ENCODE measurements around the gene SGMS1. TPM values are rescaled to one million over a fixed set of nuclear protein-coding genes. Genes with fewer than 3 reads are reported as not detected.
A peak's percentile ranks its signal among the peaks of the same experiment; 100 is the strongest.
"Not testable (repeated sequence)": the region's sequence is repeated elsewhere in the genome, so short reads cannot be mapped to it uniquely, and the experiment has no call there.

SGMS1 gene
- total RNA-seq, 1 experiment from 2014 or later, result 34.5 TPM

- Mint-ChIP-seq H3K27ac (ENCODE audit: unreplicated experiment) (peak overlapping the region; percentile 34), H3K27me3 (ENCODE audit: unreplicated experiment) (no peaks in the 10 kb centered on the region), H3K4me3 (ENCODE audit: low read depth, unreplicated experiment) (no peak overlapping the region), H3K4me1 (ENCODE audit: low read depth, unreplicated experiment) (no peaks in the 10 kb centered on the region), H3K9me3 (ENCODE audit: low read depth, unreplicated experiment) (no peaks in the 10 kb centered on the region), H3K36me3 (ENCODE audit: insufficient read depth, unreplicated experiment) (no peaks in the 10 kb centered on the region)
- DNase-seq, result no peak
- no peak for TF ChIP-seq CTCF (IDR thresholded peaks at IDR 0.05; ENCODE audit: unreplicated experiment)
- BruUV-seq (replicated peaks), result no TSS peak
- CTCF ChIA-PET, result interaction anchor here (1.7 kb wide), 1 partner anchor 13 kb away, joined by 3 read pairs; no protein-coding TSS in a partner anchor
- intact Hi-C loops (cut with micrococcal nuclease; ENCODE audit: unreplicated experiment), result loop anchor here (5.0 kb wide), 1 partner anchor 41 kb away; no protein-coding TSS in a partner anchor
These were observed 192.6 kb downstream of the SGMS1 start for GRCh38 chr10:50431133-50431532.

GRCh38 chr10:50426485-50426884 lies 197.3 kb downstream of the SGMS1 start:
- Mint-ChIP-seq H3K4me1 (ENCODE audit: low read depth, unreplicated experiment) (peaks cover 9% of the 10 kb centered on the region), H3K9me3 (ENCODE audit: low read depth, unreplicated experiment) (no peaks in the 10 kb centered on the region), H3K4me3 (ENCODE audit: low read depth, unreplicated experiment) (no peak overlapping the region), H3K27ac (ENCODE audit: unreplicated experiment) (no peak overlapping the region), H3K27me3 (ENCODE audit: unreplicated experiment) (no peaks in the 10 kb centered on the region), H3K36me3 (ENCODE audit: insufficient read depth, unreplicated experiment) (no peaks in the 10 kb centered on the region)
- BruUV-seq (replicated peaks), result no TSS peak
- DNase-seq, result no peak
- intact Hi-C loops (cut with micrococcal nuclease; ENCODE audit: unreplicated experiment), result no loop called here
- CTCF ChIA-PET, result no interaction called here
- no peak for TF ChIP-seq CTCF (IDR thresholded peaks at IDR 0.05; ENCODE audit: unreplicated experiment)

- H3K27me3 Mint-ChIP-seq (ENCODE audit: unreplicated experiment); BruUV-seq (replicated peaks); H3K36me3 Mint-ChIP-seq (ENCODE audit: insufficient read depth, unreplicated experiment); DNase-seq; H3K9me3 Mint-ChIP-seq (ENCODE audit: low read depth, unreplicated experiment); intact Hi-C loops (cut with micrococcal nuclease; ENCODE audit: unreplicated experiment); H3K27ac Mint-ChIP-seq (ENCODE audit: unreplicated experiment); H3K4me3 Mint-ChIP-seq (ENCODE audit: low read depth, unreplicated experiment); CTCF ChIA-PET: not testable (repeated sequence)
- peaks cover 17% of the 10 kb centered on the region for H3K4me1 Mint-ChIP-seq (ENCODE audit: low read depth, unreplicated experiment)
These were observed 198.5 kb downstream of the SGMS1 start for GRCh38 chr10:50425215-50425614.

GRCh38 chr10:50423448-50423847 lies 200.3 kb downstream of the SGMS1 start:
- CTCF ChIA-PET, result no interaction called here
- H3K27me3 Mint-ChIP-seq (ENCODE audit: unreplicated experiment), result no peaks in the 10 kb centered on the region
- no peak overlapping the region for H3K4me3 Mint-ChIP-seq (ENCODE audit: low read depth, unreplicated experiment)
- peaks cover under 1% of the 10 kb centered on the region for H3K36me3 Mint-ChIP-seq (ENCODE audit: insufficient read depth, unreplicated experiment)
- TF ChIP-seq CTCF (IDR thresholded peaks at IDR 0.05; ENCODE audit: unreplicated experiment), result no peak
- BruUV-seq (replicated peaks), result no TSS peak
- peaks cover 17% of the 10 kb centered on the region for H3K4me1 Mint-ChIP-seq (ENCODE audit: low read depth, unreplicated experiment)
- H3K27ac Mint-ChIP-seq (ENCODE audit: unreplicated experiment), result no peak overlapping the region
- intact Hi-C loops (cut with micrococcal nuclease; ENCODE audit: unreplicated experiment), result no loop called here
- DNase-seq, result no peak
- no peaks in the 10 kb centered on the region for H3K9me3 Mint-ChIP-seq (ENCODE audit: low read depth, unreplicated experiment)

GRCh38 chr10:50422259-50422658 lies 201.5 kb downstream of the SGMS1 start:
- no peak overlapping the region for H3K27ac Mint-ChIP-seq (ENCODE audit: unreplicated experiment)
- no TSS peak for BruUV-seq (replicated peaks)
- peaks cover 23% of the 10 kb centered on the region for H3K4me1 Mint-ChIP-seq (ENCODE audit: low read depth, unreplicated experiment)
- intact Hi-C loops (cut with micrococcal nuclease; ENCODE audit: unreplicated experiment), result no loop called here
- no peaks in the 10 kb centered on the region for H3K9me3 Mint-ChIP-seq (ENCODE audit: low read depth, unreplicated experiment)
- no peak for DNase-seq
- H3K4me3 Mint-ChIP-seq (ENCODE audit: low read depth, unreplicated experiment), result no peak overlapping the region
- CTCF ChIA-PET, result interaction anchor here (0.5 kb wide), 1 partner anchor 30 kb away, joined by 4 read pairs; no protein-coding TSS in a partner anchor
- no peak for TF ChIP-seq CTCF (IDR thresholded peaks at IDR 0.05; ENCODE audit: unreplicated experiment)
- H3K36me3 Mint-ChIP-seq (ENCODE audit: insufficient read depth, unreplicated experiment), result peaks cover 12% of the 10 kb centered on the region
- no peaks in the 10 kb centered on the region for H3K27me3 Mint-ChIP-seq (ENCODE audit: unreplicated experiment)
